HCT116 (cell line): Measurements from ENCODE around the gene EYA2. TPM values are rescaled to one million over a fixed set of nuclear protein-coding genes. Genes with fewer than 3 reads are reported as not detected.
"Not testable (repeated sequence)": the region's sequence is repeated elsewhere in the genome, so short reads cannot be mapped to it uniquely, and the experiment has no call there.

Experiments
- ATAC-seq: fragments of 200-7000 bp; cut with Tn5 transposase; 2 replicates; pipeline ENCODE4 v1.9.1; 2020; ENCODE audit warnings: mild to moderate bottlenecking, moderate library complexity
- BruUV-seq: library from RNA; stranded (reverse); fragments of 400-500 nt; replicated peaks from 2 replicates; lab custom pipeline; 2021; lab: Mats Ljungman, UMichigan
- CTCF ChIA-PET: fragments of 300-600 bp; sonication (Branson Sonifier 250); formaldehyde crosslinking; loops from one replicate; lab custom pipeline; 2021; ENCODE audit warnings: antibody characterized with exemption; lab: Charles Lee
- POLR2A ChIA-PET: fragments of 300-600, 350-600 bp; sonication (Branson Sonifier 250); formaldehyde crosslinking; loops from one replicate; lab custom pipeline; 2021; ENCODE audit warnings: antibody characterized with exemption; lab: Charles Lee
- RAD21 ChIA-PET, 2 experiments: fragments of 300-600 bp; sonication (Branson Sonifier 250); formaldehyde crosslinking; loops; one replicate each; lab custom pipeline; 2023; ENCODE audit warnings: low total read pairs in 2 of 2; ENCODE audit not compliant: uncharacterized antibody in 2 of 2, unreplicated experiment in 2 of 2, low non-redundant PET in 1 of 2; lab: Charles Lee
- DNase-seq: peaks from one replicate; pipeline ENCODE4 v3.0.0-alpha.2; 2010; ENCODE audit warnings: low read depth, low spot score
- H2AFZ ChIP-seq: fragments of 200-600 bp; shearing (Covaris generic), sonication (generic); 2 replicates; pipeline ENCODE4 v1.6.1; 2017; ENCODE audit warnings: low read depth, mixed run types, mixed read lengths, antibody characterized with exemption, low read length; ENCODE audit not compliant: poor library complexity, severe bottlenecking
- H3K27ac ChIP-seq: 2 replicates; pipeline ENCODE4 v1.5.1; 2012; ENCODE audit warnings: low read depth, low read length
- H3K27me3 ChIP-seq: fragments of 200-600 bp; sonication (generic); 2 replicates; pipeline ENCODE4 v1.6.1; 2016; ENCODE audit warnings: mixed run types, low read length, mixed read lengths; ENCODE audit not compliant: insufficient read depth
- H3K36me3 ChIP-seq, 2 experiments: fragments of 200-500 bp in 1 of 2; fragments of 200-600 bp in 1 of 2; sonication (Bioruptor generic) in 1 of 2; sonication (generic) in 1 of 2; 2 replicates each; pipeline versions ENCODE4 v1.5.1 to v1.6.1; 2014 to 2016; ENCODE audit warnings: low read length in 2 of 2, inconsistent platforms in 1 of 2, mixed read lengths in 1 of 2, mixed run types in 1 of 2; ENCODE audit not compliant: insufficient read depth in 2 of 2, control insufficient read depth in 1 of 2
- H3K4me1 ChIP-seq, 2 experiments: fragments of 200-600 bp in 1 of 2; sonication (generic) in 1 of 2; 2 replicates each; pipeline versions ENCODE4 v1.5.1 to v1.6.1; 2012 to 2017; ENCODE audit warnings: low read length in 2 of 2, inconsistent platforms in 1 of 2, mild to moderate bottlenecking in 1 of 2, mixed read lengths in 1 of 2, mixed run types in 1 of 2, moderate library complexity in 1 of 2; ENCODE audit not compliant: insufficient read depth in 2 of 2, control insufficient read depth in 1 of 2
- H3K4me2 ChIP-seq: fragments of 200-600 bp; sonication (generic); 2 replicates; pipeline ENCODE4 v1.6.1; 2017; ENCODE audit warnings: mixed run types, low read length, mixed read lengths
- H3K4me3 ChIP-seq, 2 experiments: fragments of 200-600 bp in 1 of 2; sonication (generic) in 1 of 2; replicated peaks in 1 of 2; 2 replicates each; pipeline ENCODE4 v1.5.1; 2011 to 2016; ENCODE audit warnings: low read length in 2 of 2, control low read depth in 1 of 2, low read depth in 1 of 2, mild to moderate bottlenecking in 1 of 2, mixed read lengths in 1 of 2, mixed run types in 1 of 2
- H3K79me2 ChIP-seq: fragments of 200-600 bp; sonication (generic); 2 replicates; pipeline ENCODE4 v1.6.1; 2017; ENCODE audit warnings: mild to moderate bottlenecking, mixed run types, low read length, moderate library complexity, mixed read lengths; ENCODE audit not compliant: insufficient read depth
- H3K9ac ChIP-seq: fragments of 200-600 bp; sonication (generic); 2 replicates; pipeline ENCODE4 v1.6.1; 2016; ENCODE audit warnings: low read length, mixed read lengths
- H3K9me2 ChIP-seq: fragments of 200-600 bp; sonication (generic), shearing (Covaris generic); 2 replicates; pipeline ENCODE4 v1.6.1; 2017; ENCODE audit warnings: mixed run types, mild to moderate bottlenecking, moderate library complexity; ENCODE audit not compliant: insufficient read depth
- H3K9me3 ChIP-seq, 2 experiments: fragments of 200-500 bp in 1 of 2; fragments of 200-600 bp in 1 of 2; sonication (Bioruptor generic) in 1 of 2; sonication (generic) in 1 of 2; 2 replicates each; pipeline ENCODE4 v1.6.1; 2014 to 2017; ENCODE audit warnings: low read length in 2 of 2, mixed read lengths in 2 of 2, inconsistent platforms in 1 of 2, low read depth in 1 of 2, mild to moderate bottlenecking in 1 of 2, mixed run types in 1 of 2, moderate library complexity in 1 of 2; ENCODE audit not compliant: control insufficient read depth in 1 of 2, insufficient read depth in 1 of 2
- H4K20me1 ChIP-seq: fragments of 200-600 bp; sonication (generic), shearing (Covaris generic); 2 replicates; pipeline ENCODE4 v1.6.1; 2017; ENCODE audit warnings: mixed run types, mild to moderate bottlenecking, moderate library complexity; ENCODE audit not compliant: insufficient read depth
- CEBPB ChIP-seq: IDR thresholded peaks from 2 replicates; pipeline ENCODE4 v1.6.1; 2012; ENCODE audit warnings: low read depth
- ELF1 ChIP-seq: IDR thresholded peaks from 2 replicates; pipeline ENCODE4 v1.6.1; 2012; ENCODE audit warnings: low read depth, borderline replicate concordance
- EZH2 ChIP-seq: fragments of 200-600 bp; sonication (generic); IDR thresholded peaks from 2 replicates; pipeline ENCODE4 v1.6.1; 2017; ENCODE audit warnings: antibody characterized with exemption, mixed run types
- EZH2phosphoT487 ChIP-seq: fragments of 200-600 bp; IDR thresholded peaks from 2 replicates; pipeline ENCODE4 v1.6.1; 2018; ENCODE audit warnings: antibody characterized with exemption, borderline replicate concordance
- POLR2AphosphoS5 ChIP-seq: IDR thresholded peaks from 2 replicates; pipeline ENCODE4 v1.6.1; 2011; ENCODE audit warnings: mild to moderate bottlenecking, low read depth, low read length, moderate library complexity
- RAD21 ChIP-seq: IDR thresholded peaks from 2 replicates; pipeline ENCODE4 v1.6.1; 2012; ENCODE audit warnings: low read depth, mild to moderate bottlenecking
- SP1 ChIP-seq: IDR thresholded peaks from 2 replicates; pipeline ENCODE4 v1.6.1; 2012; ENCODE audit warnings: low read depth
- SRF ChIP-seq: IDR thresholded peaks from 2 replicates; pipeline ENCODE4 v1.6.1; 2012; ENCODE audit warnings: low read depth
- TCF7L2 ChIP-seq: IDR thresholded peaks from 2 replicates; pipeline ENCODE4 v1.7.0; 2011; ENCODE audit warnings: borderline replicate concordance, inconsistent platforms; ENCODE audit not compliant: insufficient read depth, insufficient read length; ENCODE audit errors: extremely low read depth
- YY1 ChIP-seq: IDR thresholded peaks from 2 replicates; pipeline ENCODE4 v1.6.1; 2011; ENCODE audit warnings: low read length, low read depth, moderate library complexity, mild to moderate bottlenecking; ENCODE audit not compliant: insufficient replicate concordance; ENCODE audit errors: extremely low read depth
- ZNF274 ChIP-seq: fragments of 200-500 bp; sonication (Bioruptor generic); IDR thresholded peaks from 2 replicates; pipeline ENCODE4 v1.6.1; 2014; ENCODE audit warnings: mild to moderate bottlenecking, low read depth, low read length, inconsistent platforms
- intact Hi-C: fragments of 100-400 bp; cut with micrococcal nuclease; formaldehyde crosslinking; loops from 2 replicates; pipeline ENCODE4 v1.10.0; 2022
- total RNA-seq: library from RNA; stranded (reverse); gene quantifications from one replicate; pipeline ENCODE4 v1.2.1, GENCODE V29; 2021; ENCODE audit not compliant: unreplicated experiment
- TF ChIP-seq, protein P1 (sequence below): IDR thresholded peaks from 2 replicates; pipeline ENCODE4 v1.6.1; 2012; ENCODE audit warnings: low read depth

EYA2 gene
- total RNA-seq, 1 experiment from 2014 or later = not detected

DNA sequence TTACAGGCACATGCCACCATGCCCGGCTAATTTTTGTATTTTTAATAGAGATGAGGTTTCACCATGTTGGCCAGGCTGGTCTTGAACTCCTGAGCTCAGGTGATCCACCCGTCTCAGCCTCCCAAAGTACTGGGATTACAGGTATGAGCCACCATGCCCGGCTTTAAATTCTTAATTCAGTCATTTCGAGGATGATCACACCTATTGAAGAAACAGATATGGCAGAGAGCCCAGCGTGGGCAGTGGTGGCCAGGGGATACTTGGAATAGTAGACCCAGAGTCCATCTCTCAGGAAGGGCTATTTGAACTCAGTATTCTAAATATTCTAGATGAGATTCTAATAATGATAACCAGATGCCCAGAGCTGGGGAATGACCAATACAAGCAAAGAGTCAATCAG, 281.6 kb downstream of the EYA2 start:
- BruUV-seq, intact Hi-C loops, H3K4me2 ChIP-seq, RAD21 ChIA-PET, H3K4me1 ChIP-seq, H4K20me1 ChIP-seq, POLR2A ChIA-PET, H3K27me3 ChIP-seq, H3K9me2 ChIP-seq, H2AFZ ChIP-seq, ATAC-seq, H3K4me3 ChIP-seq, H3K27ac ChIP-seq, H3K36me3 ChIP-seq, H3K9me3 ChIP-seq, H3K79me2 ChIP-seq, H3K9ac ChIP-seq, DNase-seq: not testable (repeated sequence)
- CTCF ChIA-PET = interaction anchor here (0.5 kb wide), 1 partner anchor 205 kb away, joined by 4 read pairs; no protein-coding TSS in a partner anchor

DNA sequence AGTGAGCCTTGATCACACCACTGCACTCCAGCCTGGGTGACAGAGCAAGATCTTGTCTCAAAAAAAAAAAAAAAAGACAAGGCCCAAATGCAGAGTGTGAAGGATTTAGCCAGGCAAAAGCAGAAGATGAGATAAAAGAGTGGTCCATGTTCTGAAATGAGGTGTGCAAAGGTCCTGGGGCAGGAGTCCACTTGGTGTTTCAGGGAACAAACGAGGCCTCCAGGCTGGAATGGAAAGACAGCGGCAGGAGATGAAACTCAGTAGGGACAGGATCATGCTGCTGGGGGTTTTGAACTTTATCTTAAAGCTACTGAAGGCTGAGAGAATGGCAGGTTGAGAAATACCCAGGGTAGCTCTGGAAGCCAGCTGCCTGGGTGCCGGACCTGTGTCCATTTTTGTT, 283.6 kb downstream of the EYA2 start:
- ATAC-seq (no peak), DNase-seq (no peak)

More for the DNA sequence above, 283.6 kb downstream of the EYA2 start:
- no peaks in the 10 kb centered on the region for H3K36me3 ChIP-seq
- POLR2A ChIA-PET = no interaction called here
- CTCF ChIA-PET = no interaction called here
- RAD21 ChIA-PET = no interaction called here
- H3K9me3 ChIP-seq = no peaks in the 10 kb centered on the region
- no peaks in the 10 kb centered on the region for H4K20me1 ChIP-seq
- no TSS peak for BruUV-seq
- peaks cover 0 to 5% of the 10 kb centered on the region in 2 experiments; a peak in 2 of 4 replicates for H3K4me1 ChIP-seq
- H3K4me2 ChIP-seq = no peak overlapping the region
- H3K27me3 ChIP-seq = no peaks in the 10 kb centered on the region
- no peak overlapping the region for H3K9ac ChIP-seq
- intact Hi-C loops = no loop called here
- TF ChIP-seq ZNF274 (no peak), CEBPB (no peak), YY1 (no peak), EZH2 (no peak), TCF7L2 (no peak), POLR2AphosphoS5 (no peak), SP1 (no peak), RAD21 (no peak), EZH2phosphoT487 (no peak), SRF (no peak), ELF1 (no peak)
- TF ChIP-seq, protein P1, sequence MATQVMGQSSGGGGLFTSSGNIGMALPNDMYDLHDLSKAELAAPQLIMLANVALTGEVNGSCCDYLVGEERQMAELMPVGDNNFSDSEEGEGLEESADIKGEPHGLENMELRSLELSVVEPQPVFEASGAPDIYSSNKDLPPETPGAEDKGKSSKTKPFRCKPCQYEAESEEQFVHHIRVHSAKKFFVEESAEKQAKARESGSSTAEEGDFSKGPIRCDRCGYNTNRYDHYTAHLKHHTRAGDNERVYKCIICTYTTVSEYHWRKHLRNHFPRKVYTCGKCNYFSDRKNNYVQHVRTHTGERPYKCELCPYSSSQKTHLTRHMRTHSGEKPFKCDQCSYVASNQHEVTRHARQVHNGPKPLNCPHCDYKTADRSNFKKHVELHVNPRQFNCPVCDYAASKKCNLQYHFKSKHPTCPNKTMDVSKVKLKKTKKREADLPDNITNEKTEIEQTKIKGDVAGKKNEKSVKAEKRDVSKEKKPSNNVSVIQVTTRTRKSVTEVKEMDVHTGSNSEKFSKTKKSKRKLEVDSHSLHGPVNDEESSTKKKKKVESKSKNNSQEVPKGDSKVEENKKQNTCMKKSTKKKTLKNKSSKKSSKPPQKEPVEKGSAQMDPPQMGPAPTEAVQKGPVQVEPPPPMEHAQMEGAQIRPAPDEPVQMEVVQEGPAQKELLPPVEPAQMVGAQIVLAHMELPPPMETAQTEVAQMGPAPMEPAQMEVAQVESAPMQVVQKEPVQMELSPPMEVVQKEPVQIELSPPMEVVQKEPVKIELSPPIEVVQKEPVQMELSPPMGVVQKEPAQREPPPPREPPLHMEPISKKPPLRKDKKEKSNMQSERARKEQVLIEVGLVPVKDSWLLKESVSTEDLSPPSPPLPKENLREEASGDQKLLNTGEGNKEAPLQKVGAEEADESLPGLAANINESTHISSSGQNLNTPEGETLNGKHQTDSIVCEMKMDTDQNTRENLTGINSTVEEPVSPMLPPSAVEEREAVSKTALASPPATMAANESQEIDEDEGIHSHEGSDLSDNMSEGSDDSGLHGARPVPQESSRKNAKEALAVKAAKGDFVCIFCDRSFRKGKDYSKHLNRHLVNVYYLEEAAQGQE = no peak
- TF ChIP-seq, all 23 proteins: peak for 0
- Histone ChIP-seq H3K27ac (no peak overlapping the region), H3K4me3 (no peak overlapping the region), H3K9me2 (no peaks in the 10 kb centered on the region), H2AFZ (no peak overlapping the region), H3K79me2 (no peaks in the 10 kb centered on the region)
